HG03175 (cell line): ENCODE measurements around the gene NCAM2.

Experiments used
- ATAC-seq: cut with Tn5 transposase; IDR thresholded peaks from one replicate; pipeline ENCODE4 v1.9.1; 2021; ENCODE audit warnings: mild to moderate bottlenecking, moderate library complexity; ENCODE audit not compliant: unreplicated experiment

Gene NCAM2

DNA sequence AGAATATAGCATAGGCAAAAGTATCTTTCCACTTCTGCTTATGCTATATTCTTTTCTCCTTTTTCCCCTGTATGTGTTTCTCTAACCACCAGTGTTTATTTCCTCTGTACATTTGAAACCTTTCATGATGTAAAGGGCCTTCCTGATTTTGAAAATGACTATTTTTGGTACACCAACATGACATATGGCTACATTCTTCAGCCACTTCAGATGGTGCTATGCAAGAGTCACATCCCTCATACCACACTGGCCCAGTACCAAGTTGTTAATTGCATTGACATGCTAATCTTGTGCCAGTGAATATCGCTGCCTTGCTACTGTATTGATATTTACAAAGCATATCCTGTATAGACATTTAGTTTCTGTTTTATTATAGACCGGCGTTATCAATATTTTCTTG is 408.7 kb downstream of the NCAM2 start:
- no peak for ATAC-seq

DNA sequence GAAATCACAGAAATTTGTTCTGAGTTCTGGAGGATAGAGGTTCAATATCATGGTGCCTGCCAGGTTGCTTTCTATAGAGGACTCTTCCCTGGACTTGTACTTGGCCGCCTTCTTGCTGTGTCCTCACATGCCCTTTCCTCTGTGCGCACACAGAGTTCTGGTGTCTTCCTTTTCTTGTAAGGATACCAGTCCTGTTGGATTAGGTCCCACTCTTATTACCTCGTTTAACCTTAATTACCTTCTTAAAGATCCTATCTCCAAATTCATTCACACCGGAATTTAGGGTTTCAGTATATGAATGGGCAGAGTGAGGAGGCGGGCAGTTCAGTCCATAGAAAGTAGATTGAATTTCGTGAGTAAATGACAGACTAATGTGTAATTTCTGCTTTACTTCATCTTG is 413.9 kb downstream of the NCAM2 start:
- no peak for ATAC-seq

DNA sequence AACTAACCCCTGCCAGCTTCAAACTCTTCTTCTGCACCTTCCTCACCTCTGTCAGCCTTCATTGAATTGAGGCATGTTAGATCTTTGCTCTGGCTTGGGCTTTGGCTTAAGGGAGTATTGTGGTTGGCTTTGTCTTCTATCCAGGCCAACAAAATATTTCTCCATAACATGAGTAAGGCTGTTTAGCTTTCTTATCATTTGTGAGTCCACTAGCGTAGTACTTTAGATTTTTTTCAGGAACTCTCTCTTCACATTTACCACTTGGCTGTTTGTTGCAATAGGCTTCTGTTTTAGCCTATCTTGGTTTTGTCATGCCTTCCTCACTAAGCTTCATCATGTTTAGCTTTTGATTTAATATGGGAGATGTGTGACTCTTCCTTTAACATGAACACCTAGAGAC is 417.5 kb downstream of the NCAM2 start:
- ATAC-seq = no peak

DNA sequence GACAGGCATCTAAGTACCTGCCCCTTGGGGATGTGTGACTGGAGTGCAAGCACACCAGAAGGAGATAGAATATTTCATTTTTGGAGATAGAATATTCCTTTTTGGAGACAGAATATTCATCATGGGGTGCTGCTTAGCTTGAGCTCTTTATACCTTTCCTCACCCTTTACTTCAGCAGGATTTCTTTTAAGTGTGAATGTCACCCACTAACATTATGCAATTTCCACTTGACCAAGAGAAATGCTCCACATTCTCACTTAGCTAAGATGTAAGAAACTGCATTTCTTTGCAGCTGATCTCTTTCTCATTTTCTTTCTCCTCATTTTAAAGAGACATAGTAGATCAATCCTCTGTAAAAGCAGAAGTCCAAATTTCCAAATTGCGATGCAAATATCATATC is 436.7 kb downstream of the NCAM2 start:
- ATAC-seq = no peak

DNA sequence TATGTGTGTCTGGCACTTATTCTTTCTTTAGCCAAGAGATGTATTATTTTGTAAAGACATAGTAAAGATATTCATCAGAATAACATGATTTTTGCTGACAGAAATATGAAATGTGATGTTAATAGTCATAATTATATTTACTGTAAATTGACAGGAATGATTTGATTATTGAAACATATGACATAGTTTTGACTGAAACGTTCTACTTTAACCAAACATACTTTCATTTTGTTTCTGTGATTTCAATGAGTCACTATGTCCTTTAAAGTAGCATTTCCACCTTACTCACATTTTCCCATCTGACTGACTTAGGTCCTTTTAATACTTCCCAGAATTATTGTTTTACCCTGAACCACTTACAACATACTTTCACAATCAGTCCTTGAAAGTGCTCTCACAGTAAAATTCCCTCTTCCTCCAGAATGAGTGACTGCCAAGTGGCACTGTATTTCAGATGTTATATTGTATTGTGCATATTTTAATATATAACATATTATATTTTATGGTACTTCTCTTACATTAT is 437.9 kb downstream of the NCAM2 start:
- no peak for ATAC-seq

DNA sequence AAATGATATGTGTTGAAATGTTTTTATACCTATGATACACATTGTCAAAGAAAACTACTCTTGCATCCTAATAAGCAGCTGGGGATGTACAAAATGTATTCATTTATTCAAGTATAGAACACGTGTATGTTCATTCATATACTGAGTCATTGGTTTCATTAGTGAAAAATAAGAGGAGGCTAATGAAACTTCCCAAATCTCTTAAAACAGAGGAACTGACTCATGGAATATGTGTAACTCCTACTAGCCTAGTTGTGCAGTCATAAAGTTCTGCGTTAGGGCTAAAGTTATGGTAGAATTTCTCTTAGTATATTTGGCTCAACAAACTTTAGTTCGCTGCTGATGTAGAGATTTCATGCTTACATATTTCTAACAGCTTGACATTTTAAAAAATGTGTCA is 441.6 kb downstream of the NCAM2 start:
- no peak for ATAC-seq

DNA sequence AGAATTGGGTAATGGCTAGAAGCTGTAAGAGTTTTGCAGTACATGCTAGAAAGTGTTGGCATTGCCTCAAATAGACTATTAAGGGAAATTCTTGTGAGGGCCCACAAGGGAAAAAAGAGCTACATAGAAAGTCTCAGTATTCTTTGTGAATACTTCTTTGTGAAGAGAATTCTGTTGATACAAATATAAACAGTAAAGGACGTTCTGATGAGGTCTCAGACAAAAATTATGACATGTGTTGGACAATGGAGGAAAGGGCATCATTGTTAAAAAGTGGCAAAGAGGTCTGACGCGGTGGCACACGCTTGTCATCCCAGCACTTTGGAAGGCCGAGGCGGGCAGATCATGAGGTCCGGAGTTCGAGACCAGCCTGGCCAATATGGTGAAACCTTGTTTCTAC is 458.9 kb downstream of the NCAM2 start:
- ATAC-seq = no peak

DNA sequence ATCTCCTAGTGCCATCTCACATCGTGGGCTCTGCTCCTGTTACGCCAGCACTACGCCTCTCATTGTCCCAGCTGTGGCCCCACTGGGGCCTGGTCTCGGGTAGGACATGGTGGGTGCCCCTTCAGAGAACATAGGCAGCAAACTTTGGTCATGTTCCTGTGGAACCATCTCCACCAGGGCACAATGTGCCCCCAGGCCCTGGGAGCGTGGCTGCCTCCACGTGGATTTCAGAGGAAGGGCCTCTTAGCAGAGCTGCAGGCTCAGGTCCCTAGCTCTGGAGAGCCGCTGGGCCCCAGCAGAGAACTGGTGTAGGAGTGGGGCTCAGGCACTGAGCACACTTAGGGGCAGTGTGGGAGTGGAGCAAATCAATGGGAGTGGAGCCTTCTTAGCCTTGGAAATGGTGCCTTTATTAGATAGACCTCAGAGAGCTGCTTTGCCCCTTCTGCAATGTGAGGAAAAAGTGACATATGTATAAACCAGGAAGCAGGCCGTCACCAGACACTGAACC is 460.0 kb downstream of the NCAM2 start:
- ATAC-seq = no peak

DNA sequence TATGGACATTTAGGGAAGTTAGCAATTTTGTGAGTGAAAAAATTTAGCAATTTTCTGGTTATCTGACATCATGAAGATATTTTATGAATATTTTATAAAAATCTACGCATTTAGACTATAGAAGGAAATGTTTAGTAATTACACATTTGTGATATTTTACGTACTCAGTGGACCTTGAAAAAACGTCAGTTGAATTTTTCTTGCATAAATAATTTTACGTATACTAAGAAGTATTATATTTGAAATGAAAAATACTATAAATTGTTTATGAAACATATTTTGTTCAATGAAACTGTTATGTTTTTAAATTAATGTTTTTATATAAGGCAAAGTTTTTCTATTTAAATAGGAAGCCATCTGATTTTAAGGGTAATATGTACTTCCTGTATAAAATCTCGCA is 462.8 kb downstream of the NCAM2 start:
- ATAC-seq = no peak

DNA sequence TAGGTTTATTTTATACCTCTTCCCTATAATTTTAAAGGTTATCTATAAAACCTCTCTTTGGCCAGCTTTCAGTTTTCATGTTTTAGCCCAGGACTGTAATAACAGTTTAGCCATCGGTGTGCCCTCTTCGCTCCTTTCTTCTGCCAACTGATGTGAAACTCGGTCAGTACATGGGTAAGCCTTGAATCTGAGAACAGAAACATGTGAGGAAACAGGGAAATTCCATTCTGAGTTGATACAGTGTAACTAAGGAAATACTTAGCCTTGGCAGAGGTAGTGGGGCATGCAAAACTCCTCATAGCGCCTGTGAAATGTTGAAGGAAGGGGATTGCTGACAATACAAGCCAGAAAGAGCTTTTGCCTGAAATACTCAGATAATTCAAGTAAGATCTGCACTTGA is 465.2 kb downstream of the NCAM2 start:
- ATAC-seq = no peak

DNA sequence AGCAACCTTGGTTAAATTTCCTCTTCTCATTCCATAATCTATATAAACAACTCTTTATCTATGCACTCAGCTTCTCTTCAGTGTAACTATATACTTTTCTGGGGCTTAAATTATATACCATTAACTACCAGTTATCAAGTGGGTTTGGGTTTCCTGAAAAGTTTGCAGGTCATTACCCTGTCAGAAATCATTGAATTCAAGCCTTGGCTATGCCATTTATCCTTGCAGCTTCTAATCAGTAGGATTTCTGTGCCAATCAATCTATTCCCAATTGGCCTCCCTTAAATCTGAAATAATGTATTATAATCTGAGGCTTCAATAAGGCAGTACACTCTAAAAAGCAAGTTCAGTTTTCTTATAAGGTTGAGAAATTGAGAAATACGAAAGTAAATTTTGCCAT is 466.5 kb downstream of the NCAM2 start:
- no peak for ATAC-seq

DNA sequence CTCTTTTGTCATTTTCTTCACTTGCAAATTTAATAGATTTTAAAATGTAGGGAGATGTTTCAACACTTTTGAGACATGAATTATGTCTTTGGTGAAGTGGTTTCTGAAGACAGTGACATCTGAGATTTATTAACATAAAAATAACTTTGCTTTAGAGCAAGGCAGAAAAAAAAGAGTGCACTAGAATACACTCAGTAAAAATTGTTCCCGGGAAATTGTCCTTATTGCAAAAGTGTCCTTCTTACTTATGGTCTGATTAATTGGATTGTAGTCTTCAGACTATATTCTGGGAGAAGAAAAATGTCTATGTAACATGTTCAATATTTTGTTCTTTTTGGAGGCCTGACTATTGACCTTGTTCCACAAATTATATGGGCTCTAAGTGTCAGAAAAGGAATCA is 468.5 kb downstream of the NCAM2 start:
- ATAC-seq = no peak

DNA sequence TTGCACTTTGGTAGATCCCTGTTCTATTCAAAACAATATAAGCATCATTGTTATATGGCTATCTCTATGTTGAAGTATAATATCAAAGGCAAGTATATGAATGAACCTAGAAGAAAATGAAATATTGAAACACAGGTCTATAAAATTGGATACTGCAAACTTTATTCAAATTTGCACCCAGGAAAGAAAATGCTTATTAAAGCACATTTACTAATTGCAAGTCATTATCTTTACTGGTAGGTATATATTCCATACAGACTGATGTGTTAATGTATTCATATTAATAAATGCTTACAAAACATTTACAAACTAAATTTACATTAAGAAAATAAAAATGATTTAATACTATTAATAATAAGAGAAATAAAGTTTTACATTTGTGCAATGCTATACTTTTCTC is 469.8 kb downstream of the NCAM2 start:
- no peak for ATAC-seq

DNA sequence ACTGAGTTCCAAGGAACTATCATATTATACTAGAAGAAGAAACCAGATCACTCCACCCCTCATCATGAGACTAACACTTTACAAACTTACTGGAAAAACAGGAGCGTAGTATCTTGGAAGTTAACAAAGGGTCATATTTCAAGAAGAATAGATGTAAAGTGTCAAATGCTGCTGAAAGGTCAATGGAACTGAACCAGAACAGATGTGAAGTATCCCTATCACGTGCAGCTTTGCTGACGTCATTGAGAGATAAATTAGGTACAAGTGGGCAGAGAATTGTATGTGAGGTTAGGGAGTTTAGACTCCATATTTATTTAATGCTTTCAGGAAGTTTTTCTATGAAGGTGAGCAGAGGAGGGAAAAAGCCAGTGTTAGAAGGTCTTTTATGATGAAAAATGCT is 483.0 kb downstream of the NCAM2 start:
- no peak for ATAC-seq

DNA sequence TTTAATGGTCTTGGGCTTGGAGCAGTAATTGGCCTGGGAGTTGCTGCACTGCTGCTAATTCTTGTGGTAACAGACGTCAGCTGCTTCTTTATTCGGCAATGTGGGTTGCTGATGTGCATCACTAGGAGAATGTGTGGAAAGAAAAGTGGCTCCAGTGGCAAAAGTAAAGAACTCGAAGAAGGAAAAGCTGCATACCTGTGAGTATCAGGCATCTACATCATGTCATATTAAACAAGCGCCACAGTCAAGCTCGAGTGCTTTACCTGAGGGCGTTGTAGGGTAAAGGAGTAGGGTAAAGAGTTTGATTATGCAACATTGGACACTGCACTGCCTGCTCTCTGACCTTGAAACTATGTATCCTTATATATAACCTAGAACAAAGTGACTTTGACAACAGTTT is 510.6 kb downstream of the NCAM2 start:
- no peak for ATAC-seq

DNA sequence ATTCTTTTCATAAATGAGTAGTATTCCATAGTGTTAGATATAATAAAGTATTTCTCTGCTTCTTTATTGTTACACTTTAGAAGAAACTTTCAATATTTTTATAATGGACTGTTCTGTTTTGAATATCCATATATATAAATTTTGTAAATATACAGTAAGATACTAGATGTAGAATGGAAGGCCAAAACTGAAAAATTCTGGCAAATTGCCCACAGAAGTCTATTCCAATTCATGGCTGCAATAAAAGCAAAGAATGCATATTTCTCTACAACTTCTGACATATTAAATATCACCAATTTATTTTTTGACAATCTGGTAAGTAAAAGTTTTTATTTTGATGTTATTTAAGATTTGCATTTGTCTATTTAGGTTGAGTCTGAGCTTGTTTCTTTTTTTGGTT is 532.5 kb downstream of the NCAM2 start:
- no peak for ATAC-seq

DNA sequence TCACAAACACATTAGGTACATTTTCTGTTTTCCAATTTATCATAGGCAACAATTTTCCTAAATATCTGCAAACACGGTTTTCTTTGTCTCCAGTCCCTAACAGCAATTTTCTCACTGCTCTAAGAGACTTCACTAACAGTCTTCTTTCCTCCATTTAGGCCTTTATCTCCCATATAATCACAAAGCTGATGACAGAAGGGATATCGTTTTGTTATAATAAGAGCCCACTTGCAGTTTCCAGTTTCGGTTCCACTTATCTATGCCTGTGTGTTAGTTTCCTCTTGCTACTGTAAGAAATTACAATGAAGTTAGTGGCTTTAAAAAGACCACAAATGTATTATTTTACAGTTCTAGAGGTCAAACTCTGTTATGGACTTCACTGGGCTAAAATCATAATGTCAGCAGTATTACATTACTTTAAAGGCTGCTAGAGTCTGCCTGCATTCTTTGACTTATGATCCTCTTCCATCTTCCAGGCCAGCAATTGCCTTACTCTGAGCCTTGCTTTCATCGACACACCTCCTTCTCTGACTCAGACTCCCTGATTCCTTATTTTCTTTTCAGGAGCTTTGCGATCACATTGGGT is 549.3 kb downstream of the NCAM2 start:
- no peak for ATAC-seq

DNA sequence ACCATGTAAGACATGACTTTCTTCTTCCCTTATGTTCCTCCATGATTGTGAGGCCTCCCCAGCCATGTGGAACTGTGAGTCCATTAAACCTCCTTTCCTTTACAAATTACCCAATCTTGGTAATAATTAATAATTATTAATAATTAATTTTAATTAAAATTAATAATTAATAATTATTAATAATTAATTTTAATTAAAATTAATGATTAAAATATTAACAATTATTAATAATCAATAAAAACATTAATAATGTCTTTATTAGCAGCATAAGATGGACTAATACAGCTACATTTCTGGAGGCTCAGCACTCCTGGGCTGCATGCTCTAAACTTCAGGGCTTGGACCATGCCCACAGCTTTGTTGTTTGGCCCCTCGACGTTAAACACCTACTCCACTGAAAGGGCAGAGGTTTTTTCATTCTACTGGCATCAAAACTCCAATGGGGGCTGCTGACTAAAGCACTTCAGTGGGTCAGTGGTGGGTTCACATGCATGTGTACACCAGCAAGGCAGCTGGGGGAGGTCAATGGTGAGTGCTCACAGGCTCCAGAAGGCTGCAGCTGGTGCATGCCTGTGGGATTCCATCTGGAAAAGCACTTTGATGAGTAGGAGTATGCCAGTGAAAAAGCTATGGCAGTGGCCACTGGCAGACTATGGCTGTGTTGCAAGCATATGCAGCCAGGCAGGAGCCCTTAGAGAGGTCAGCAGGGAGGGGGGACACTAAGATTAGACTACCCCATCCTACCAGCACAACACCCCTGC is 561.3 kb downstream of the NCAM2 start:
- ATAC-seq = no peak
